Activated CD8-positive, alpha-beta memory T cell treated with anti-CD3 and anti-CD28 coated beads for 1 hour (primary cell): ENCODE results near the gene SATB2.

Source experiments
- DNase-seq, 2 donors: peaks; one replicate each; pipeline ENCODE4 v3.0.0-alpha.2; 2020; ENCODE audit warnings: low read depth in 1 of 2; ENCODE audit errors: extremely low read depth in 1 of 2

SATB2 gene

DNA sequence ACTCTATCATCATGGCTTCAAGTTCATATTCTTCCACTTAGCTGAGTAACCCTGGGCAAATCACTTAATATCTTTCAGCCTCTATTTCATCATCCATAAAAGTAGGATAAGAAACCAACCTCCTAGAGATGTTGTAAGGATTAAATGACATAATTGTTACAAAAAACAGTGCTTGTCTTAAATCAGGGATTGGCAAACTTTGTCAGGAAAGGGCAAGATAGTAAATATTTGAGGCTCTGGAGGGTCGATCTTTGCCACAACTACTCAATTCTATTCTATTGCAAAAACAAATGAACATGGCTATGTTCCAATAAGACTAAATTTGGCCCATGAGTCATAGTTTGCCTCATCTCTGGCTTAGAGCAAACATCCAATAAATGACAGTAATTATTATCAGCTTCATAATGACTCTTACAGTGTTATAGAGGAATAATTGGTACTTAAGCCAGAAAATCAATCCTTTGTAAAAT lies 184.7 kb downstream of the SATB2 start:
- DNase-seq = no peak

DNA sequence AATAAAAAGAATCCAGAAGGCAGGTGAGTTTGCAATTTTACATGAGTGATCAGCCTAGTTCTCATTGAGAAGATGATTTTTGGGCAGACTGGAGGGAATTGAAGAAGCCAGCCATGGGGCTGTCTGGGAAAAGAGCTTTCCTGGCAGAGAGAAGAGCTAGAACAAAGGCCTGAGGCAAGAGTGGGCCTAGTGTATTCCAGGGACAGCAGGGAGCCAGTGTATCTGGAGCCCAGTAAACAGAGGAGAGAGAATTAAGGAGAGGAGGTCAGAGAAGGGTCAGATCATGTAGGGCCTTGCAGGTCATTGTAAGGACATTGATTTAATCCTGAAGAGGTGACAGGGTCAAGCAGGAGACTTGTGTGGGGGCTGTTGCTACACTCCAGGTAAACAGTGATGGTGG lies 195.8 kb downstream of the SATB2 start:
- DNase-seq = no peak

DNA sequence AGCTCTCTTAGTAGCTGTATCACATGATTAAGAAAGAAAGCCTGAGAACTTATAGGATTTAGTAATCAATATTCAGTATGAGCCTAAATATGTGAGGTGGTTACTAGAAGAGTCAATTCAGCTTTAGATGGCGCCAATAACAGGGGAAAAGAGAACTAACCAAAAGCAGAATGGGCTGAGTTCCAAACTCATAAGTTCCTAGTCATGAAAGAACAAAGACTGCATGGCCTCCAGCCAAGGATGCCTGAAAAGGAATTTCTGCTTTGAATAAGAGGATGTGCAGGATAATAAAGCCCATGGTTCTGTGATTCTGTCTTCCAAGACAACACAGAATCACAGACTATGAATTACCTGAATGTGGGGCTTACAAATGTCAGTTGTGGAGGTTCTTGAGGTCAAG lies 196.5 kb downstream of the SATB2 start:
- no peak for DNase-seq

DNA sequence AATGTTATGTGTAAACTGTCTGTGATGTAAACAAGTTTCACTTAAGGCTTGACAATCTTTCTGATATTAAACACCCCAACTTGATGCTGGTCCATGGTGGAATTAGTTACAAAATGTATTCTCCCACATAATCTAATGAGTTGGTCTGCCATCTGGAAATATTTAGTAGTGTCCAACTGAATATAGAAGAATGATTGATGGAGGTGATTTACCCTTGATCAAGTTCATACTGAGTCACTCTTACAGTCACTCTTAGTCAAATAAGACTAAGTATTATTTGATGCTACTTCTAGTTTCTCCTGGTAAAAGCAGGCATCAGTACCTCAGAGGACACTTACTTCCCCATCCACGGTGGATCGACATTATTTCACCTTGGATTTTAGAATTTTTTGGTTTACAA lies 198.1 kb downstream of the SATB2 start:
- DNase-seq = no peak

DNA sequence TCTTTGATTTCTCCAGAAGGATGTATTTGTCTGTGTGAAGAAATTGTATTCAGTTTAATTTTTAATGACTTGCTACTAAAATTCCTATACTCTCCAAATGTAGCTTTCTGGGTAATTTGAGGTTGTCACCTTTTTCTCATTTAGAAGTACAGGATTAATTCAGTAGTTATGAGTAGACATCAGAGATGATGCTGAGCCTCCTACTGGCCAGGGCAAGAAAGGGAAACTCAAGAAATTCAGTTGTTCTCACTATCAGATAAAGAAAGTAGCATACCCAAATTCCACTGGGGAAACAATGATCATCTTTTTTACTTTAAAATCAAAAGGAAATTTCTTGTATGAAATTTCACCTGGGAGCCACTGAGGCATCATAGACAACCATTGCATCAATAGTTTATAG lies 199.4 kb downstream of the SATB2 start:
- no peak for DNase-seq

DNA sequence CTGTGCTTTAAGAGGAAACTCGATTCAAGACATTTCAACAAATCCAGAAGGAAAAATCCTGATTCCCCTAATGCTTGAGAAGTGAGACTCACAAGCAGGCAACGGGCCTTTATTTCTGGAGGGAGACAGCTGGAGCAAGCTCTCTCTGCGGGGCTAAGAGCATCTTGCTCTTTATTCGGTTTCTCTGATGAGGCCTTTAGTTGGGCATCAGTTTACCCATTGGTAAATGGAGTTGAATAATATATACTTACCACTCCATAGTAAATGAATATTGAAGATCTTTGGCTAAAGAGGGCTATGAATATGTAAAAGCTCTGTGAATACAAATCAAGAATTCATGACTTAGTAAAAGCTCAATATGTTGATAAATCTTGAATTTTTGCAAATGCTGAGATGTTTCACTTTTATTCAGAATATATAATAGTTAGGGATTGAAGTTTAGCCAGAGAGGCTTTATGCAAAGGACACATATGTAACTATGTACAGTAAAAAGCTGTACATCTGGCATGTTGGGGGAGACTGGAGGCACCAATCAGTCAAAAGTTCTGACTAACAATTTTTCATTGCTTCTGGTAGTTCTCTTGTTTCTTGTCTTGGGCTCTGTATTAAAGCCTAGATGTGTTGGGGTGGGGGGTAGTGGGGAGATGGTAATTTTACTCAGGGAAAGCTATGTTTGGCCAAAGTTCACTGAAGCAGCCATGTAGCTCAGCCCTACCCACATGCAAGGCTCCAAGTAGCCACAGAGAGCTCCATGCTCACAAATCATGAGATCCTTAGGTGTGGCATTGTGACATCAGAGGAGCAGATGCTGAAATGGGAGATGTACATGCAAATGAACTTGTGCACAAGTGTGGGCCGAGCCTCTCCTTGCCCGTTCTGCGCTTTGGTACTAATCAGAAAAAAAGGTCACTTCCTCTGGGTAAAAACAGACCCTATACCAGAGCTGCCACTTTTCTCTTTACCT lies 200.2 kb downstream of the SATB2 start:
- DNase-seq = no peak

- DNase-seq = no peak
Measured at GRCh38 chr2:199230091-199230490, 227.6 kb downstream of the SATB2 start.

- no peak for DNase-seq
Measured at GRCh38 chr2:199228887-199229819, 228.6 kb downstream of the SATB2 start.

DNA sequence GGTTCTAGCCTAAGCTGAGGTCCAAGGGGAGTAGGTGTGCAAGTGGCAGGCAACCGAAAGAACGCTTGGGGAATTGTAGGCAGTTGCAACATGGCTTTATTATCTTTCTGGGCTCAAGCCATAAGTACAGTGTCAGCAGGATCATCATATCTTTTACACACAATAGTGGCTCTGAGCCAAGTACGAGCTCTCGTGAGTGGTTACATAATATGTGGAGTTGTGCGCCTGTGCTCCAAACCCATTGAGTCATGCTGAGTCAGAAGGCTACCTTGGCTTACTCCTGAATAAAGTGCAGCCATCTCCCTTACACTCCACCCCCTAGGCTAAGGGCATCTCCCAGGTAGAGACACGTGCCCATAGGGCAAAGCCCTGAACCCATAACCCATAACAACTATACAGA lies 233.9 kb downstream of the SATB2 start:
- no peak for DNase-seq

DNA sequence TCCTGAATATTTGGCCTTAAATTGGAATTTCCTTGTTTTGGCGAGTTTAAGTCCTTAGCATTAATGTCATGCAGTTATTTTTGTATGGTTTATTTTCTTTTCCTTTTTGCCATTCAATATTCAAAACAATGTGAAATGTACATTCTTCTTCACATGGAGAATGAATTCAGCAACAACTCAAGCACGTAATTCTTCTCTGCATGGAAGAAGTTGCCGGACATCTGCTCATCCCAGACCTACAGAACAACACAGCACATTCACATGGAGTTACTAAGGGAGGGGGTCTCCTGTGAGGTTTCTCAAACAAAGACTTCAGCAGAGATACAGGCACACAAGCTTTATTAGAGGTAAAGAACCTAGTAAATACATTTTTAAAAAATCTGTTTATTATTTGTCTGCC lies 236.8 kb downstream of the SATB2 start:
- no peak for DNase-seq

GRCh38 chr2:199219551-199219950 lies 238.2 kb downstream of the SATB2 start:
- DNase-seq = no peak
